HG03457 (cell line): ENCODE measurements around the gene PPP1R1C.
"Not testable (repeated sequence)": the region's sequence is repeated elsewhere in the genome, so short reads cannot be mapped to it uniquely, and the experiment has no call there.

ENCODE experiments used
- ATAC-seq: cut with Tn5 transposase; IDR thresholded peaks from one replicate; pipeline ENCODE4 v1.9.1; 2021; ENCODE audit warnings: moderate number of reproducible peaks; ENCODE audit not compliant: unreplicated experiment

Gene PPP1R1C, protein sequence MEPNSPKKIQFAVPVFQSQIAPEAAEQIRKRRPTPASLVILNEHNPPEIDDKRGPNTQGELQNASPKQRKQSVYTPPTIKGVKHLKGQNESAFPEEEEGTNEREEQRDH

DNA sequence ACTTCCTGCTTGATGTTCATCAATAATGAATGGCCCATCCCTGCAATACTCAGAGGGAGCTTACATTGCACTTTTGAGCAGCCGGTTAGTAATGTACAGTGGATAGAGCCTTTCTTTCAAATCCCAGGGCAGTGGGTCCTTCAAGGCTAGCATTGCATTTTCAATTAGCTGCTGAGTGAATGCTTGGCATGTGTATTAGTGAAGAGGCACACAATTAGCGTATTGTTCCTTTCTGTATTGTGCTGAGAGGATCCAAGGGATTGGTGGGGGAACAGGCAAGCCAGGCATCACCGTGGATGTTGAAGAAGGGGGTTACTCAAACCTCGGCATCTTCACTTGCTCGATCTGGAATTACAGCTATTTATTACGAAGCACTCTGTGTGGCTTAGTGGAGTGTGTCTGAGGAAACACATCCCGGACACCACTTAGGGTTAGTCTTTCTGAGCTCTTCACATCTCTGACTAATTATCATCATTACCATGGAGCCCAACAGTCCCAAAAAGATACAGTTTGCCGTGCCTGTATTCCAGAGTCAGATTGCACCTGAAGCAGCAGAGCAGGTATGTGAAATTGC, at the start of gene PPP1R1C:
TSS of gene PPP1R1C (plus strand) at position 222 of the 574 bp plus-strand sequence. CDS start at position 480, 258 bp downstream.
- ATAC-seq: no peak

DNA sequence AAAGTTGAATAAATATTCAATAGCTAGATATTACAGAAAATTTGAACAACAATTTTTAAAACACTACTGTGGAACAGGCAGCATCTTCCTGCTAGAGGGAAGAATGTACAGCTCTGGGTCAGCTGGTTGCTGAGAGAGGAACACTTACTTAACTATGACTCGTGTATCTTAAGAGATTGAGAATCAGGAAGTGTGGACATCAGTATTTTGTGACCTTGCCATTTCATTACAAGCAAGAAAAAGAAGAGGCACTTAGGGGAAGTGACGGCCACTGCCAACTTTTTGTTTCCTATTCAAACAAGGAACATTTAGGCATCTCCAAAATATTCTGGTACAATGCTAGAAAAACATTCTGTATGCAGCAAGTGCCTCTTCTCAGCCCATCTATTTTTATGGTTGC, 48.2 kb upstream of the PPP1R1C start:
- ATAC-seq: no peak

DNA sequence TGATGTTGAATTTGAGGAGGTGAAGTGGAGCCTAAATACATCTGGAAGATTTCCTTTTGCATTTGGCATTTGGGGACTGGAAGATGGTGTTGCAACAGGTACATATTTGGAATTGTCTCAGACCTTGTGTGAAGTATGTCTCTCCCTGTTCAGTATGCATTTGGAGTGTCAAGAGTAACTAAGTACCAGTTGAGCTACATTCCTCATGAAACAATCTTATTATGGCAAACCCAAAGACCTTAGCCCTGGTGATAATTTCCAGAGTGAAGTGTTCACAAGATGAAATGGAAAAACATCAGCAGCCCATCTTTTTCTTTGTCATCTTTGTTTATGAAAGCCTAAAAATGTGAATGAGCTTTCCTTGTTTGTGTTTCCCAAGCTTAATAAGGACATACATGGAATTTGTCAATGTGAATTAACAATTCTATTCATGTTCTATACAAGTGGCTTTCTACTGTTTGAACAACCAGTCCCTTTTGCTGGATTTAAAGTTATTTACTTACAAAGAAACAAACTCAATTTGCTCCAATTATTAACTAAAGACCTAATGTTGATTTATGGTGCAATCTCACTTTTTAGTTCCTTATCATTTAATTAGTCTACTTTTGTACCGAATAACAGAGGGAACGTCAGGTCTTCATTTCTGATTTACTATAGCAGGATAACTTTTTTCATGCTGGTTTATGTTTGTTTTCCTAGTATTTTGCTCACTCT, 42.1 kb upstream of the PPP1R1C start:
- no peak for ATAC-seq

DNA sequence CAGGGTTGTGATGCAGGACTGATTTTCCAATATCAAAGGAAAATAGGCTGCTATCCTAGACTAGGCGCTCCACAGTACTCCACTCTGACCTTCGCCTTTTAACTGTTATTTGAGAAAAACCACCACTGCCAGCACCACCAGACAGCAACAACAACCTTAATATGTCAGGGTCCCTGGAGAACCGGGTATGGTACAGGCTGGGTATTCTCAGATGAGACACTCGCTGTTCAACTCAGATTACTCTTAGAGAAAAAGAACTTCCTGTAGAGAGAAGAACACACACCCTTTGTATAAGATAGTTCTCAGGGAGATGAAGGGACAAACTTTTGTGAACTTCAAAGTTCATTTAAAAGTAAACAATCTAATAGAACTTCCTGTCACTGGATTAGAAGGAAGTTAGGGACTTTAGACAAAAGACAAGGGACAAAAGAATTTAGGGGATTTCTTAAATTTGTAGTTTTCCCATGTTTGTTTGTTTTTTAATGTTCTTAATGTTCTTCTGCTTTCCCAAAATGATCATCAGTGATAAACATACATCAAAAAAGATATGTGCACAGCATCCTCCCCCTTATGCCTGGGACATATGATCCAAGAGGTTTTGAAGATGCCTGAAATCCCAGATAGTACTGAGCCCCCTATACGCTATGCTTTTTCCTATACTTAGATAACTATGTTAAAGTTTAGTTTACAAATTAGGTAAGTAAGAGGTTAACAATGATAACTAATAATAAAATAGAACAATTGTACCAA, 41.3 kb upstream of the PPP1R1C start:
- ATAC-seq: no peak

DNA sequence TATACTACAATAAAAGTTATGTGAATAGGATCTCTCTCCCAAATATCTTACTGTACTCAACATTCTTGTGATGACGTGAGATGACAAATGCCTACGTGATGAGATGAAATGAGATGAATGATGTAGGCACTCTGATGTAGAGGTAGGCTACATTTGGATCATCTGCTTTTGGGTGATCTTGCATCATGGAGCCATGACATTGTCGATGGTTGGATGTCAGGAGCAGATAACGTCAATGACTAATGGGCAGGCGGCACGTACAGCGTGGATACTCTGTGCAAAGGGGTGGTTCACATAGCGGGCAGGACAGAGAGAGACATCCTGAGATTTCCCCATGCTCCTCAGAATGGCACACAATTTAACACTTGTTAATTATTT, 40.8 kb upstream of the PPP1R1C start:
- ATAC-seq: no peak

DNA sequence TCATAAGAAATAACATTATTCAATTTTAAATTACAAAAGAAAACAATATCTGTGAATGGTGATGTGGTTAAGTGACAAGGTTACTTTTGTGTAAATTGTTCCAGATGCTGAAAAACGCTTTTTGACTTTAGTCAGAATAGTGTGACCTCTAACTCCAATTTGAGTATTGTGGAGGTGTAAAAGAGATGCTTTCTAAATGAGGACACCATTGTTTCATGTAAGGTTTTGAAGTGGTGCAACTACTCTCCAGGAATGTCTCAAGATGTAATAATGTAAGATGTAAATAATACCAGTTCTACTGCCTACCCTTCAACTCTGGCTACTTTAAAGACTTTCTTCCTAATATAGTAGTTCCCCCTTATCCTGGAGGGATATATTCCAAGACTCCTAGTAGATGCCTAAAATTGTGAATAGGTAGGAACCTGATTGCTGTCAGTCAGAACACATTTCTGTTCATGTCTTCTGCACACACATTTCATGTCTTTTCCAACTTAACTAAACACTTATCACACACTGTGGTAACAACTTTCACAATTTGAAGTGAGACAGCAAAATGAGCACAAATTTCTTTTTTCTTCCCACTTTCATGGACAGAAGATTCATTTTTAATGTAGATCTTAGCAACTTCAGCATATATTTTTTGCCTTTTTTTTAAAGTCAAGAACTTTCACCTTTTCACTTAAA, 39.1 kb upstream of the PPP1R1C start:
- no peak for ATAC-seq

DNA sequence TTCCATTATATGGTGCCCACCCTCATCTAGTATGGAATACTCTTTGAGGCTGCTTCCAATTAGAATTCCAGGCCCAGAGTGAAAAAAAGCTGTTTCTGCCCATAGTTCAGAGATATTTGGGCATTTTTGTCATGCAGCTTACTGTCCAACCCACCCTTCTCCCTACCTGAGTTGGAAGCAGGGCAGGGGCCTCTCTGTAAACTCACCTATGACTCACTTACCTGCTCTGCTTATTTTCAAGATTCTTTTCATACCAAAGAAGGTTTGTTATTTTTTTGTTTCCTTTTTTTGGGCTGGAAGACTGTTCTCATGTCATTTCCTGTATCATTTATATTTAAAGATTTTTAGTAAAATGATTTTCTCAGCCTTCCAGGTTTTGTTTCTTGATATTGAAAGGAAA, 38.4 kb upstream of the PPP1R1C start:
- ATAC-seq: no peak

DNA sequence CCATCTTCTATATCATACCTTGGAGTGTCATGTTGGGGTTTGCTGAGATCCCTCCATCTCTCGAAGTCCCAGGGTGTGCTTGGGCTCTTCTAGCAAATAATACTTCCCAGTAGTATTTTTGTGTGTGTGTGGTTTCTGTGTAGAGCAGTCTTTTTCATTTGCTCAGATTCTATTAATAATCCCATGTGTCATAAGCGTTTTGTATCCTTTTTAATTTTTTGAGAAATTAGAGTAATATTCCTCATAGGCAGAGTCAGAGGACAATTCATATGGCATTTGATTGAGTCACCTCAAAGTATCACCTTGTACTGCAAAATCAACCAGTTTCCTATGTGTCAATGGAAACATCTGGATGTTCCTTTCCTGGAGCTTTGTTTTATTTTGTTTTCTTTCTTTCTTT, 37.4 kb upstream of the PPP1R1C start:
- ATAC-seq: no peak

DNA sequence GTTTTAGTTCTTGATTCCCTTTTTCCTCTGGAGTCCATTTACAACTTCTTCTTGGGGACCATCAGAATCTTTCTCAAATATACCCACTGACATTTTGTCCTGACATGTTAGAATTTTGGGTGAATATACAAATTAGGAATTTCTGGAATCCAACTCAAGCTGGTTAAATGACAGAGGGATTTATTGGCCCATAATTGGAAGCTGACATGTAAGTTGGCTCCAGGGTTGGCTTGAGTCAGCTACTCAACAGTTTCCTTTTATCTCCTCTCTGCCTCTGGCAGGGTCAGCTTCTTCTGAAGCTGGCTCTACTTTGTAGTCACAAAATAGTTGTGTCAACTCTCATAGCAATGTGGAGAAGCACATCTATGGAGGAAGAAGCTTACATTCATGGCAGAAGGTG, 36.6 kb upstream of the PPP1R1C start:
- no peak for ATAC-seq

DNA sequence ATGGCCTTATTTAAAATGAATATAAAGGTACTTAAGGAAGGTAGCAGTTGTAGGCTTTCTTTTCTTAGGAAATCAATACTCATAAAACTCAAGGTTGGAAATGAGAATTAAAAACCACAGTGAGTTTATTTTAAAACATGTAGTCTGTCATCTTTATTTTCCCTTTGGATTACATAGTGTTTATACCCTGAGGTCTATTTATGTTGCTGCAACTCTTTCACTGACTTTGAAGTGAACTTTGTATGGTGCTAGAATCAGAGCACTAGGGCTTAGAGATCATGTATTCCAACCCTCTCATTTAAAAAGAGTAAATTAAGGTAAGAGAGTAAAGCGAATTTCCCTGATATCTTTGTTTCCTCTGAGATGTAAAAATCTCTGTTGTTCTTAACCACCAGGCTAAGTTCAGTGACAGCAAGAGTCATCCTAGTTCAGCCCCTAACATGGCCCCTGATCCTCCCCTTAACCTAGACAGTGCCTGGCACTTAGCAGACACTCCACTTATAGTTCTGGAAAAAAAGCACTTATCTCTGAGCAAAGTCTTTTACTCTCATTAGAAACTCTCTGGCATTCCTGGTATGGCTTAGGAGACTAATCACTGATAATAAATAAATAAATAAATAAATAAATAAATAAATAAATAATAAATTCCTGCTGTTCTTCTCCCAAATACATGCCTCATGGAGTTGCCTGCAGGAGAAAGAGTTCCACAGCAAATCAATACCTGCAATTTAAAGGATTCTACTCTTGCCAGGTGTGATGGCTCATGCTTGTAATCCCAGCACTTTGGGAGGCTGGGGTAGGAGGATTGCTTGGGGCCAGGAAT, 33.0 kb upstream of the PPP1R1C start:
- ATAC-seq: no peak

DNA sequence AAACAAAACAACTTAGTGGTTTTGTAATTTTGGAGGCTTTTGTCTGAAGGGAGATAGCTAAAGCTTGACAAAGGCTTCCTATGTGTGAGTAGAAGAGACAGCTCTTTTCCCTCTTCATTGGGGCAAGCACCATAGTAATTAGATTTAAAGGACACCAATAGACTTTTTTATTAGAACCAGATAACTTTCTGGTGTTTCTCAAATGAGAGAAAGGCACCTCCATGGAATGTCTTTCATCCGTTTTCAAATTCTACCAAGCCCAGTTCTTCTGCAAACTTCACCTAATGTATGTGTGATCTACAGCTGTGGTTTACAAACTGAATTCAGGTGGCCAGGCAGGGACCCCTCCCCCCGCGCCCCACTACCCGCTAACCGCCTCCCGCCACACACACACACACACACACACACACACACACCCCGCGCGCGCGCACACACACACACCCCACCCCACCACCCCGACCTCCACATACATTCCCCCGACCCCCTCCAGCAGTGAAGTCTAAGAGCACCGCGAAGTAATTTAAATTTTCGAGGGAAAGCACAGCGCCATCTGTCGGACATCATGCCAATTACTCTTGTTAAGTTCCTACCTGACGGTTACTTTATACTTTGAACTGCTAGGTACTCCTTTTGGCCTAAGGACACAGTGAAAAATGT, 31.6 kb upstream of the PPP1R1C start:
- no peak for ATAC-seq

DNA sequence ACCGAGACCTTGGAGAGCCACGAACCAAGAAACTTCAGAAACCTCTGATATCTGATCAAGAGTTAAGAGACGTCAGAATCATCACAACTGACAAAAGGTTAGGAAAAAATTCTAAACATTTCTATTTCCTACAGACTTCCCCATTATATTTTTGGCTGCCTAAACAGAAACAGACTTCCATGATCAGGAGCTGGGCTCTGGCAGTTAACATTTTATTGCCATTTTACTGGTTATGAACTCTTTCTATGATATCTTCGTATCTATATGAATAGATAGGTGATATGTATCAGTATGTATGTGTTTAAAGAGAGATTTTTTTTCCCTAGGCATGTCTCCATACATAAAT, 31.1 kb upstream of the PPP1R1C start:
- no peak for ATAC-seq

DNA sequence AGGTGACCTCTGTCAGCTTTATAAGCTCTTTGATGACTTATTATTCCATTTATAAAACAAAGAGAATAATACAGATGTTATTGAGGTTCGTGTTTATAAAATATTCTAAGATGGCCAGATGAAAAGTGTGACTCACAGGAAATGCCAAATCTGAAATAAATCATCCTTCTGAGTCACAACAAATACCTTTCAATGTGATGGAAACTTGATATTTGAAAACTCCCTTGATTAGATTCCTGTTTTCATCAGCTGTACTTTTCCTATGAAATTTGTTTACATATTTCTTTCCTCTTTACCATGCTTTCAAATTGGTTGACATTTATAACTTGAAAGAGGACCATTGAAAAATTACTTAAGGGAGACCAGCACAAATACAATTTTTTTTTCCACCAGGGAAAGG, 30.6 kb upstream of the PPP1R1C start:
- ATAC-seq: no peak

DNA sequence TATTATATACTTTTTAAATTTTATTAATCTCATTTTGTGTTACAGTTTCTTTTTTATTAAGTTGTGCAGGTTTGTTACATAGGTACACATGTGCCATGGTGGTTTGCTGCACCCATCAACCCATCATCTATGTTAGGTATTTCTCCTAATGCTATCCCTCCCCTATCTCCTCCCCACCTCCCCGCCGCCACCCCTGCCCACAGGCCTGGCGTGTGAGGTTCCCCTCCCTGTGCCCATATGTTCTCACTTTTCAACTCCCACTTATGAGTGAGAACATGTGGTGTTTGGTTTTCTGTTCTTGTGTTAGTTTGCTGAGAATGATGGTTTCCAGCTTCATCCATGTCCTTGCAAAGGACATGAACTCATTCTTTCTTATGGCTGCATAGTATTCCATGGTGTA, 29.8 kb upstream of the PPP1R1C start:
- not testable (repeated sequence) for ATAC-seq

DNA sequence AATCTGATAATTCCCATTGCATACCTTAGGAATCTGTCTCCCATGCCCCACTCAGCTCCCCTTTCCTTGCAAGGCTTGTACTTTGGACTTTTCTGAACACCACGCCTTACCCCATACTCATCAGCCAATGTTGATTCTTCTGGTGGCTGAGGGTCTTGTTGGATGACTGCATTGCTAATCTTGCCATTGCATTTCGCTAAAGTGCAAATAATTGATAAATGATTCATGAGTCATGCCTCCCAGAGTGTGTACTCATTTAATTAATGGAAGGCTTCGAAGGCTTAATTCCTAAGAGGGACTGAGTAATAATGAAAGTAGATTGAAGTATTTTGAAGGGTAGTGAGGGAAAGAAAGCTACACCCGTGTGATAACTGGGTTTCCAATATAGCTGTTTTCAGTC, 28.0 kb upstream of the PPP1R1C start:
- no peak for ATAC-seq

DNA sequence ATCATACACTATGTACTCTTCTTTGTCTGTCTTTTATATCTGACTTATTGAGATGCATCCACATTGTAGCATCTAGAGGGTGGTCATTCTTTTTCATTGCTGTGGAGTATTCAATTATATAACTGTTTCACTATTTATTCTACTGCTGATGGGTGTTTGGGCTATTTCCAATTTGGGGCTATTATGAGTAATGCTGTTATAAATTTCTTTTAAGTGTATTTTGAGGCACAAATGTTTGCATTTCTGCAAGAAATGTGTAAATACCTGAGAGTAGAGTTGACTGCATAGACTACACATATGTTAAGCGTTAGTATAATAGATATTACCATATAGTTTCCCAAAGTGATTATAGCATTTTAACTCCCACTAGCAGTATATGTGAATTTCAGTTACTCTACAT, 26.9 kb upstream of the PPP1R1C start:
- ATAC-seq: no peak

DNA sequence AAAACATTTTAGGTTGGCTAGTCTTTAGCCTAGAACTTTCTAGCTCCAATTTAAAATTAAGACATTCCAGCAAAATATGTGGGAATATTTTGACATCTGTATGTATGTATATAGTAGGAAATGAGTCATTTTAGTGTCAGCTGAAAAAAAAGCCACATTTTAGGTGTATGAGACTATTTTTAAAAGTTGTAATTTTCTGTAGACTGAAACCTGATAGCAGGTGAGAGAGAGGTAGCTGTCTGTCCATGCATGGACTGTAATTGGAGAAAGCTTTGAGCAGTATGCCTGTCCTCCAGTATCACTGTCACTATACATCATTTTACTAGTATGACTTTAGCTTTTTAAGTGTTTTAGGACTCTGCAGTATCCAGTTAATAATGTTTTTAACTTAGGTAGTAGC, 26.1 kb upstream of the PPP1R1C start:
- no peak for ATAC-seq

DNA sequence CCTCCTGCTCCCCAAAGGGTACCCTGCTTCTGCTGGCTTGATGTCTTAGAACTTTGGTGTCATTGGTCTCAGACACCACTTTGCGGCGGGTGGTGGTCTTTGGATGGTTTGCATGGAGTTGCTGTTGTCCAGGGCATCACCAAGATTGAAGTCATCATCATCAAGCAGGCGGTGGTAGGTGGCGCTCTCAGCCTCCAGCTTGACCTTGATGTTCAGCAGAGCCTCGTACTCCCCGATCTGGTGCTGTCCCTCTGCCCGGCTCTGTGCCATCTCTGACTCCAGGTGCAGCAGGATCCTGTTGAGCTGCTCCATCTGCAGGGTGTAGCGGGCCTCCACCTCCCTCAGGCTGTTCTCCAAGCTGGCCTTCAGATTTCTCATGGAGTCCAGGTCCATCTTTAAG, 24.5 kb upstream of the PPP1R1C start:
- ATAC-seq: not testable (repeated sequence)

DNA sequence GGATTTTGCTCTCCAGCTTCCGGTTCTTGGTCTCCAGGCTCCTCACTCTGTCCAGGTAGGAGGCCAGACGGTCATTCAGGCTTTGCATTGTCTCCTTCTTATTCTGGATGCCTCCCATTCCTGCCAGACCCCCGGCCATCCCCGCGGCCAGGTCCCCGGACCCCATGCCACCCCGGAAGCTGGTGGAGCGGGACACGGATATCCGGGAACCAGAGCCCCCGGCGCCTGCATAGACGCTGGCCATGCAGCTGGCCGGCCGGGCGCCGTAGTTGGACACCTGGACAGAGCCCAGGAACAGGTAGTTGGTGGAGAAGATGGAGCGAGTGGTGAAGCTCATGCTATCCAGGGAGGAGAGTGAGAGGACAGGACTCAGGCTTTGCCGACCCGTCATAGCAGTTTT, 23.5 kb upstream of the PPP1R1C start:
- no peak for ATAC-seq

DNA sequence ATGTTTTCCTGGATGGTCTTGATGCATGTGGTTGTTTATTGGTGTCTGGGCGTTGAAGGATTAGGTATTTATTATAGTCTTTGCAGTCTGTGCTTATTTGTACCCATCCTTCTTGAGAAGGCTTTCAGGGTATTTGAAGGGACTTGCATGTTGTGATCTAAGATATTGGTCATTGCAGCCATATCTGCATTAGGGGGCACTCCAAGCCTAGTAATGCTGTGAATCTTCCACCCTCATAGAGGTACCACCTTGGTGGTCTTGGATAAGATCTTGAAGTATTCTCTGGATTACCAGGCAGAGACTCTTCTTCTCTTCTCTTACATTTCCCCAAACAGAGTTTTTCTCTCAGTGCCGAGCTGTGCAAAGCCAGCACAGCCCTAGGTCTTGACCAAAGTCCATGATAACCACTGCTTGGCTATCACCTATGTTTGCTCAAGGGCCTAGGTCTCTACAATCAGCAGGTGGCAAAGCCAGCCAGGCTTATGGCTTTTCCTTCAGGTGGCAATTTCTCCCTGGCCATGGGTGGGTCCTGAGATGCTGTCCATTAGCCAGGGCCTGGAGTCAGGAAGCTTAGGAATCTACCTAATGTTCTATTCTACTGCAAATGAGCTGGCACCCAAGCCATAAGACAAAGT, 15.4 kb upstream of the PPP1R1C start:
- no peak for ATAC-seq
